Fibroblast of upper back skin (primary cell): Measurements from ENCODE around the gene SLC35A3.
"Not testable (repeated sequence)": the region's sequence is repeated elsewhere in the genome, so short reads cannot be mapped to it uniquely, and the experiment has no call there.

ENCODE experiments used
- DNase-seq: peaks from one replicate; pipeline ENCODE4 v3.0.0-alpha.2; 2013

SLC35A3 gene

GRCh38 chr1:100036718-100037655 lies 67.2 kb downstream of the SLC35A3 start:
- peak; percentile 24 for DNase-seq

GRCh38 chr1:100037656-100037926 lies 67.8 kb downstream of the SLC35A3 start:
- DNase-seq = no peak

- peak; percentile 79 for DNase-seq
Observed at GRCh38 chr1:100037927-100038659, 68.3 kb downstream of the SLC35A3 start.

GRCh38 chr1:100038660-100039287 lies 69.0 kb downstream of the SLC35A3 start:
- DNase-seq = peak; percentile 54

GRCh38 chr1:100039591-100039990 lies 69.8 kb downstream of the SLC35A3 start:
- no peak for DNase-seq

- DNase-seq = no peak
Observed at GRCh38 chr1:100045206-100045605, 75.4 kb downstream of the SLC35A3 start.

- DNase-seq = not testable (repeated sequence)
Observed at GRCh38 chr1:100047235-100047708, 77.5 kb downstream of the SLC35A3 start.

- no peak for DNase-seq
Observed at GRCh38 chr1:100050139-100050538, 80.3 kb downstream of the SLC35A3 start.

- no peak for DNase-seq
Observed at GRCh38 chr1:100051401-100051800, 81.6 kb downstream of the SLC35A3 start.

- no peak for DNase-seq
Observed at GRCh38 chr1:100051893-100052292, 82.1 kb downstream of the SLC35A3 start.

GRCh38 chr1:100053119-100053518 lies 83.3 kb downstream of the SLC35A3 start:
- no peak for DNase-seq

- DNase-seq = no peak
Observed at GRCh38 chr1:100053727-100054126, 83.9 kb downstream of the SLC35A3 start.

GRCh38 chr1:100061681-100062080 lies 91.9 kb downstream of the SLC35A3 start:
- no peak for DNase-seq

GRCh38 chr1:100065183-100065968 lies 95.6 kb downstream of the SLC35A3 start:
- DNase-seq = no peak

- no peak for DNase-seq
Observed at GRCh38 chr1:100065969-100066227, 96.1 kb downstream of the SLC35A3 start.

GRCh38 chr1:100070201-100070939 lies 100.6 kb downstream of the SLC35A3 start:
- DNase-seq = no peak

GRCh38 chr1:100073531-100073930 lies 103.7 kb downstream of the SLC35A3 start:
- no peak for DNase-seq

- DNase-seq = no peak
Observed at GRCh38 chr1:100074604-100075395, 105.0 kb downstream of the SLC35A3 start.

- no peak for DNase-seq
Observed at GRCh38 chr1:100075773-100076172, 106.0 kb downstream of the SLC35A3 start.

GRCh38 chr1:100076319-100076718 lies 106.5 kb downstream of the SLC35A3 start:
- no peak for DNase-seq

GRCh38 chr1:100076744-100077143 lies 106.9 kb downstream of the SLC35A3 start:
- DNase-seq = no peak
